SK-N-SH (cell line): Measurements from ENCODE around the gene TNFRSF19. TPM values are rescaled to one million over a fixed set of nuclear protein-coding genes. Genes with fewer than 3 reads are reported as not detected.
A peak's percentile ranks its signal among the peaks of the same experiment; 100 is the strongest.

Source experiments
- CTCF ChIA-PET: fragments of 300-600, 350-600 bp; formaldehyde crosslinking; extraction: SDS; loops from one replicate; lab custom pipeline; 2021; lab: Yijun Ruan, JAX
- POLR2A ChIA-PET: fragments of 350-600 bp; sonication (Branson Sonifier 250); formaldehyde crosslinking; extraction: SDS; loops from one replicate; lab custom pipeline; 2020; ENCODE audit warnings: antibody characterized with exemption, inconsistent platforms; lab: Yijun Ruan, JAX
- DNase-seq: peaks from one replicate; pipeline ENCODE4 v3.0.0; 2012
- H2AFZ ChIP-seq: fragments of 200-600 bp; sonication (generic); 2 replicates; pipeline ENCODE4 v1.8.1; 2016; ENCODE audit warnings: antibody characterized with exemption, mild to moderate bottlenecking, low read depth
- H3F3A ChIP-seq: fragments of 200-600 bp; sonication (generic); replicated peaks from 2 replicates; pipeline ENCODE3; 2016; ENCODE audit warnings: antibody characterized with exemption, mild to moderate bottlenecking; ENCODE audit not compliant: insufficient read depth
- H3K27ac ChIP-seq, 2 experiments: fragments of 200-500 bp in 1 of 2; fragments of 200-600 bp in 1 of 2; sonication (Bioruptor generic) in 1 of 2; sonication (generic), shearing (Covaris generic) in 1 of 2; 2 replicates each; pipeline versions ENCODE4 v1.5.1 to v1.6.1; 2014 to 2016; ENCODE audit warnings: low read depth in 2 of 2, inconsistent platforms in 1 of 2, low read length in 1 of 2, mild to moderate bottlenecking in 1 of 2, mixed read lengths in 1 of 2
- H3K27me3 ChIP-seq: fragments of 200-600 bp; sonication (generic), shearing (Covaris generic); 2 replicates; pipeline ENCODE4 v1.6.1; 2016; ENCODE audit warnings: mixed run types; ENCODE audit not compliant: insufficient read depth
- H3K36me3 ChIP-seq, 2 experiments: fragments of 200-500 bp in 1 of 2; fragments of 200-600 bp in 1 of 2; sonication (Bioruptor generic) in 1 of 2; sonication (generic) in 1 of 2; replicated peaks in 1 of 2; 2 replicates each; pipeline versions ENCODE3 to v1.5.1; 2014 to 2016; ENCODE audit warnings: low read length in 1 of 2, mild to moderate bottlenecking in 1 of 2; ENCODE audit not compliant: insufficient read depth in 2 of 2, control insufficient read depth in 1 of 2
- H3K4me1 ChIP-seq, 2 experiments: fragments of 200-500 bp in 1 of 2; fragments of 200-600 bp in 1 of 2; sonication (Bioruptor generic) in 1 of 2; sonication (generic), shearing (Covaris generic) in 1 of 2; 2 replicates each; pipeline versions ENCODE4 v1.5.1 to v1.6.1; 2014 to 2016; ENCODE audit warnings: low read depth in 1 of 2, low read length in 1 of 2, mixed run types in 1 of 2; ENCODE audit not compliant: insufficient read depth in 2 of 2, control insufficient read depth in 1 of 2
- H3K4me2 ChIP-seq: fragments of 200-600 bp; sonication (generic), shearing (Covaris generic); 2 replicates; pipeline ENCODE4 v1.6.1; 2017; ENCODE audit warnings: mixed run types
- H3K4me3 ChIP-seq, 2 experiments: fragments of 200-500 bp in 1 of 2; fragments of 200-600 bp in 1 of 2; sonication (Bioruptor generic) in 1 of 2; sonication (generic), shearing (Covaris generic) in 1 of 2; 2 replicates each; pipeline versions ENCODE4 v1.5.1 to v1.8.1; 2014 to 2016; ENCODE audit warnings: low read depth in 2 of 2, inconsistent platforms in 1 of 2, low read length in 1 of 2, mild to moderate bottlenecking in 1 of 2, mixed read lengths in 1 of 2, moderate library complexity in 1 of 2
- H3K79me2 ChIP-seq: fragments of 200-600 bp; sonication (generic); 2 replicates; pipeline ENCODE4 v1.8.1; 2017; ENCODE audit warnings: mild to moderate bottlenecking; ENCODE audit not compliant: insufficient read depth
- H3K9ac ChIP-seq: fragments of 200-600 bp; sonication (generic); 2 replicates; pipeline ENCODE4 v1.6.1; 2017; ENCODE audit warnings: mixed run types
- H3K9me2 ChIP-seq: fragments of 200-600 bp; sonication (generic); 2 replicates; pipeline ENCODE4 v1.6.1; 2017; ENCODE audit warnings: mixed run types
- H3K9me3 ChIP-seq: fragments of 200-600 bp; sonication (generic); 2 replicates; pipeline ENCODE4 v1.6.1; 2017; ENCODE audit warnings: mixed run types, mild to moderate bottlenecking, moderate library complexity
- H4K20me1 ChIP-seq: fragments of 200-600 bp; sonication (generic); 2 replicates; pipeline ENCODE4 v1.6.1; 2017; ENCODE audit warnings: mild to moderate bottlenecking, mixed run types; ENCODE audit not compliant: insufficient read depth
- EZH2phosphoT487 ChIP-seq: fragments of 200-600 bp; sonication (generic); IDR thresholded peaks from 2 replicates; pipeline ENCODE4 v1.6.1; 2017; ENCODE audit warnings: low read depth, mixed run types, mild to moderate bottlenecking, antibody characterized with exemption, moderate library complexity, borderline replicate concordance
- FOXJ3 ChIP-seq: sonication (generic); formaldehyde crosslinking; IDR thresholded peaks from 2 replicates; pipeline ENCODE4 v1.5.1; 2020; ENCODE audit warnings: mild to moderate bottlenecking, missing genetic modification reagents
- GABPA ChIP-seq: IDR thresholded peaks from 2 replicates; pipeline ENCODE4 v1.4.0; 2012; ENCODE audit warnings: low read depth, mild to moderate bottlenecking
- MEF2A ChIP-seq: IDR thresholded peaks from 2 replicates; pipeline ENCODE4 v1.4.0; 2012; ENCODE audit warnings: low read depth, borderline replicate concordance
- NRF1 ChIP-seq: IDR thresholded peaks from 2 replicates; pipeline ENCODE4 v1.6.1; 2012; ENCODE audit warnings: low read depth, mild to moderate bottlenecking, low read length
- RAD21 ChIP-seq: IDR thresholded peaks from 2 replicates; pipeline ENCODE4 v1.6.1; 2012; ENCODE audit warnings: mild to moderate bottlenecking, low read length
- TCF12 ChIP-seq: IDR thresholded peaks from 2 replicates; pipeline ENCODE4 v1.4.0; 2012
- ZBTB33 ChIP-seq: IDR thresholded peaks from 2 replicates; pipeline ENCODE4 v1.4.0; 2012; ENCODE audit warnings: low read depth, borderline replicate concordance
- WGBS: methylation state at CpG from one replicate; pipeline ENCODE4 v1.1.6; 2017; ENCODE audit warnings: low lambda C conversion rate; 5-methylcytosine and 5-hydroxymethylcytosine counted together
- polyA plus RNA-seq, 3 experiments: library from polyadenylated mRNA; depleted of rRNA; stranded (reverse); fragments of >200 nt; gene quantifications; 2 replicates each; pipeline ENCODE4 v1.2.3, GENCODE V29; 2012
- TF ChIP-seq, protein P1 (sequence below): fragments of 200-600 bp; sonication (generic); IDR thresholded peaks from 2 replicates; pipeline ENCODE4 v1.6.1; 2017; ENCODE audit warnings: antibody characterized with exemption, mild to moderate bottlenecking, moderate library complexity
- TF ChIP-seq, protein P2 (sequence below): fragments of 150-350 bp; IDR thresholded peaks from 2 replicates; pipeline ENCODE4 v1.6.1; 2016; ENCODE audit warnings: mild to moderate bottlenecking, low read depth, low read length
- TF ChIP-seq, protein P3 (sequence below): IDR thresholded peaks from 2 replicates; pipeline ENCODE4 v1.4.0; 2012; ENCODE audit warnings: low read depth

The TNFRSF19 gene
- polyA plus RNA-seq, 1 of the 3 experiments (the other 2 are of a cell fraction): 4.6 TPM

DNA sequence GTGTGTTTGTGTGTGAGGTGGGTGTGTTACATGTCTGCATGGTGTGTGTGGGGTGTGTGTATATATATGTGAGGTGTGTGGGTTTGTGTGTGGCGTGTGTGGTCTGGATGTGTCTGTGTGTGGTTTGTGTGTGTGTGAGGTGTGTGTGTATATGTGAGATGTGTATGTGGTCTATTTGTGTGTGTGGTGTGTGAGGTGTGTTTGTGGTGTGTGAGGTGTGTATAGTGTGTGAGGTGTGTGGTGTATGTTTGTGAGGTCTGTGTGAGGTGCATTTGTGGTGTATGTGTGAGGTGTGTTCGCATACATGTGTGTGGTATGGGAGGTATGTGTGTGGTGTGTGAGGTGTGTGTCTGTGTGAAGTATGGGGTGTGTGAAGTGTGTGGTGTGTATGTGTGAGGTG, 12.5 kb upstream of the TNFRSF19 start:
- no peak overlapping the region for H3K27ac ChIP-seq
- WGBS: 98% methylated on average over 2 of the region's 2 CpGs
- H2AFZ ChIP-seq: no peak overlapping the region
- H3K9me3 ChIP-seq: no peaks in the 10 kb centered on the region
- H4K20me1 ChIP-seq: no peaks in the 10 kb centered on the region
- ChIA-PET CTCF (no interaction called here), POLR2A (no interaction called here)
- H3K9ac ChIP-seq: no peak overlapping the region
- no peak overlapping the region for H3K4me2 ChIP-seq
- no peaks in the 10 kb centered on the region; a peak in 2 of 4 replicates for H3K4me1 ChIP-seq
- H3F3A ChIP-seq: peaks cover 8% of the 10 kb centered on the region
- TF ChIP-seq, protein P1, sequence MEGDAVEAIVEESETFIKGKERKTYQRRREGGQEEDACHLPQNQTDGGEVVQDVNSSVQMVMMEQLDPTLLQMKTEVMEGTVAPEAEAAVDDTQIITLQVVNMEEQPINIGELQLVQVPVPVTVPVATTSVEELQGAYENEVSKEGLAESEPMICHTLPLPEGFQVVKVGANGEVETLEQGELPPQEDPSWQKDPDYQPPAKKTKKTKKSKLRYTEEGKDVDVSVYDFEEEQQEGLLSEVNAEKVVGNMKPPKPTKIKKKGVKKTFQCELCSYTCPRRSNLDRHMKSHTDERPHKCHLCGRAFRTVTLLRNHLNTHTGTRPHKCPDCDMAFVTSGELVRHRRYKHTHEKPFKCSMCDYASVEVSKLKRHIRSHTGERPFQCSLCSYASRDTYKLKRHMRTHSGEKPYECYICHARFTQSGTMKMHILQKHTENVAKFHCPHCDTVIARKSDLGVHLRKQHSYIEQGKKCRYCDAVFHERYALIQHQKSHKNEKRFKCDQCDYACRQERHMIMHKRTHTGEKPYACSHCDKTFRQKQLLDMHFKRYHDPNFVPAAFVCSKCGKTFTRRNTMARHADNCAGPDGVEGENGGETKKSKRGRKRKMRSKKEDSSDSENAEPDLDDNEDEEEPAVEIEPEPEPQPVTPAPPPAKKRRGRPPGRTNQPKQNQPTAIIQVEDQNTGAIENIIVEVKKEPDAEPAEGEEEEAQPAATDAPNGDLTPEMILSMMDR: no peak
- TF ChIP-seq, protein P2, sequence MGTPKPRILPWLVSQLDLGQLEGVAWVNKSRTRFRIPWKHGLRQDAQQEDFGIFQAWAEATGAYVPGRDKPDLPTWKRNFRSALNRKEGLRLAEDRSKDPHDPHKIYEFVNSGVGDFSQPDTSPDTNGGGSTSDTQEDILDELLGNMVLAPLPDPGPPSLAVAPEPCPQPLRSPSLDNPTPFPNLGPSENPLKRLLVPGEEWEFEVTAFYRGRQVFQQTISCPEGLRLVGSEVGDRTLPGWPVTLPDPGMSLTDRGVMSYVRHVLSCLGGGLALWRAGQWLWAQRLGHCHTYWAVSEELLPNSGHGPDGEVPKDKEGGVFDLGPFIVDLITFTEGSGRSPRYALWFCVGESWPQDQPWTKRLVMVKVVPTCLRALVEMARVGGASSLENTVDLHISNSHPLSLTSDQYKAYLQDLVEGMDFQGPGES: no peak
- TF ChIP-seq RAD21 (no peak), NRF1 (no peak), MEF2A (no peak), FOXJ3 (CRISPR knock-in tag) (no peak), GABPA (no peak), ZBTB33 (no peak), EZH2phosphoT487 (no peak)
- H3K4me3 ChIP-seq: no peak overlapping the region
- no peak for DNase-seq
- H3K27me3 ChIP-seq: no peaks in the 10 kb centered on the region
- H3K79me2 ChIP-seq: no peaks in the 10 kb centered on the region
- H3K9me2 ChIP-seq: no peaks in the 10 kb centered on the region
- no peaks in the 10 kb centered on the region for H3K36me3 ChIP-seq

DNA sequence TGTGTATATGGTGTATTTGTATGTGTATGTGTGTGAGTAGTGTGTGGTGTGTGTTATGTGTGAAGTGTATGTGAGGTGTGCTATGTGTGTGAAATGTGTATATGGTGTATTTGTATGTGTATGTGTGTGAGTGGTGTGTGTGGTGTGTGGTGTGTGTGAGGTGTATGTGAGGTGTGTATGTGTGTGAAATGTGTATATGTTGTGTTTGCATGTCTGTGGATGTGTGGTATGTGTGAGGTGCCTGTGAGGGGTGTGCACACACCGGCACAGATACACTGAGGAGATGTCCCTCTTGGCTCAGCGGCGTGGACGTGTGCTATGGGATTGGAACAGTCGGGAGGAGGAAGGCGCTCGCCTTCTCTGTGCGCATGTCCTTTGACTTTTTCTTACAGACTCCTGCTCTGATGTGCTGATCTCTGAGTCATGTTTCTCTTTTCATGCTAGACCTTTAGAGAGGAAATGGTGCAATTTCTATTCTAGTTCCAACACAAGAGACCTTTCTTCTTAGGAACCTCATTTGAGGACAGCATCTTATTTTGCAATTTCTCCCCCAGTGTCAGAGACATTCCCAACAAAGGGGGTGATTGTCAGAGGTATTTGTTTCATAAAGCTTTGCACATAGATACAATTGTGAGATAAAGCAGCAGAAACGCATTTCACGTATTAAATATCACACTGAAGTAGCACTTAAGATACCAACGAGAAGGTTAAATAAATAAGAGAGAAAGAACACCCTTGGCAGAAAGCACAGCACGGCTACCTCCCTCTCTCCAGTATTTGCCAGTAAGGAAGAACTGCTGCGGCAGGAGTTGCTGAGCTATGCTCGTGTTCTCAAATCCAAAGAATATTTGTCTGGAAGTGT, 11.3 kb upstream of the TNFRSF19 start:
- H3K27ac ChIP-seq: peak overlapping the region in 1 of 2 experiments; percentile 64; a peak in 2 of 4 replicates
- no peak for TF ChIP-seq RAD21
- TF ChIP-seq, protein P3, sequence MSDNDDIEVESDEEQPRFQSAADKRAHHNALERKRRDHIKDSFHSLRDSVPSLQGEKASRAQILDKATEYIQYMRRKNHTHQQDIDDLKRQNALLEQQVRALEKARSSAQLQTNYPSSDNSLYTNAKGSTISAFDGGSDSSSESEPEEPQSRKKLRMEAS: 0 out of 2 replicates have a peak, but pooled peaks have one; percentile 16
- peak; percentile 30; the same call in 1 of the 2 replicates for TF ChIP-seq TCF12
- TF ChIP-seq, all 33 proteins: peak for 2
- Histone ChIP-seq H3K4me2 (peak overlapping the region; percentile 21; the same call in 1 of the 2 replicates), H3K9me2 (no peaks in the 10 kb centered on the region), H3K79me2 (no peaks in the 10 kb centered on the region), H3K4me1 (no peaks in the 10 kb centered on the region; a peak in 2 of 4 replicates), H2AFZ (peak overlapping the region; percentile 81), H3K4me3 (no peak overlapping the region), H3K9ac (peak overlapping the region; percentile 22; the same call in 1 of the 2 replicates), H3F3A (peaks cover 8% of the 10 kb centered on the region), H3K27me3 (no peaks in the 10 kb centered on the region), H4K20me1 (no peaks in the 10 kb centered on the region), H3K9me3 (no peaks in the 10 kb centered on the region), H3K36me3 (no peaks in the 10 kb centered on the region)
- peak; percentile 31 for DNase-seq
- ChIA-PET POLR2A (no interaction called here), CTCF (no interaction called here)
- 59% methylated on average over 14 of the region's 14 CpGs for WGBS
